NB4 (cell line): ENCODE data around the gene STK32C.

Experiments
- CTCF ChIP-seq: IDR thresholded peaks from one replicate; pipeline ENCODE4 v1.5.1; 2012; ENCODE audit warnings: low read depth, low read length
- MAX ChIP-seq: IDR thresholded peaks from 2 replicates; pipeline ENCODE4 v1.6.1; 2011; ENCODE audit warnings: low read depth, low read length
- POLR2A ChIP-seq: IDR thresholded peaks from 2 replicates; pipeline ENCODE4 v1.6.1; 2011; ENCODE audit warnings: mild to moderate bottlenecking; ENCODE audit not compliant: insufficient read length; ENCODE audit errors: extremely low read depth

GRCh38 chr10:132270721-132271457, 36.9 kb downstream of the STK32C start:
- TF ChIP-seq CTCF = no peak
- TF ChIP-seq MAX = no peak
- TF ChIP-seq POLR2A = no peak
